Vagina (tissue), 2 donors: ENCODE results near the gene SLC6A6. TPM values are rescaled to one million over a fixed set of nuclear protein-coding genes. Genes with fewer than 3 reads are reported as not detected.

Experiments used
- DNase-seq, 2 donors: peaks; one replicate each; pipeline ENCODE4 v3.0.0-alpha.2; 2017; ENCODE audit errors: extremely low spot score in 2 of 2
- H3K27ac ChIP-seq: fragments of 200-600 bp; sonication (generic); one replicate; pipeline ENCODE4 v1.5.1; 2019
- H3K27me3 ChIP-seq: fragments of 200-600 bp; sonication (generic); one replicate; pipeline ENCODE4 v1.5.1; 2019
- H3K36me3 ChIP-seq, 2 donors: fragments of 200-600 bp; sonication (generic); one replicate each; pipeline ENCODE4 v1.5.1; 2017 to 2019
- H3K4me1 ChIP-seq: fragments of 200-600 bp; sonication (generic); one replicate; pipeline ENCODE4 v1.5.1; 2019
- H3K4me3 ChIP-seq, 2 donors: fragments of 200-600 bp; sonication (generic); 1 replicate in 1 of 2; 2 replicates in 1 of 2; pipeline ENCODE4 v1.5.1; 2016 to 2019
- H3K9me3 ChIP-seq: fragments of 200-600 bp; sonication (generic); one replicate; pipeline ENCODE4 v1.5.1; 2019
- POLR2A ChIP-seq, 2 donors: fragments of 450-650 bp; IDR thresholded peaks; one replicate each; pipeline ENCODE4 v1.6.1; 2017; ENCODE audit warnings: antibody characterized with exemption in 2 of 2, mild to moderate bottlenecking in 2 of 2, moderate library complexity in 2 of 2
- POLR2AphosphoS5 ChIP-seq, 2 donors: sonication (generic); formaldehyde crosslinking; IDR thresholded peaks; one replicate each; pipeline ENCODE4 v1.9.0; 2017; ENCODE audit warnings: antibody characterized with exemption in 2 of 2, mild to moderate bottlenecking in 2 of 2, low read depth in 1 of 2; ENCODE audit not compliant: insufficient read depth in 1 of 2
- intact Hi-C: fragments of 100-400 bp; cut with DNase I; formaldehyde crosslinking; loops from one replicate; pipeline ENCODE4 v1.15.1; 2023
- total RNA-seq: library from RNA; depleted of rRNA; stranded (reverse); fragments of >200 nt; gene quantifications from one replicate; pipeline ENCODE4 v1.2.3, GENCODE V29; 2016
- TF ChIP-seq, protein P1 (sequence below), 3 experiments: fragments of 450-650 bp in 2 of 3; fragments of 200-600 bp in 1 of 3; sonication (generic) in 1 of 3; IDR thresholded peaks; one replicate each; pipeline ENCODE4 v1.5.1; 2017 to 2019; ENCODE audit warnings: antibody characterized with exemption in 3 of 3, mild to moderate bottlenecking in 2 of 3, moderate library complexity in 2 of 3

The SLC6A6 gene
- total RNA-seq, 1 donor from 2014 or later = 30.7 TPM

DNA sequence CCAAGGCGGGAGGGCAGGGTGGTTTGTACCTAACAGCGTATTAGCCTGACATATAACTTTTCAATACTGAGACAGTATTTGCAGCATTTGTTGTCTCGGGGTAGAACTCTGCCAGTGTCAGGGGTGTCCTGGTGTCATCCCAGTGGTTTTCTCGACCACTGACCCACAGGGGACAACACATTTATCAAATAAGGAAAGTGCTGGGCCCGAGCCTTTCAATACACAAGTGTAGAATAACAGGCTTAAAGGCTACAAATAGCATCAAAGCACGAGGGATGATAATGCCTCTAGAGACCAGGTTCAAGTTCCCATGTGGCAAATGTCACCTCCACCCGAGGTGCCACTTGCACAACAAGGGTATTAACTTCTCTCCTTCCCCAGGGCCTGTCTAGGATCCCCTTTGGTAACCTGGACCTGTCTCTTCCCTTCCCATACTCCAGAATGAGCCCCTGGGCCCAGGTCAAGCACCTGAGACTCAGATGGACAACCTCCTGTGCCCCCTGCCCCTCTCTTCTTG lies 9.5 kb upstream of the SLC6A6 start:
- Histone ChIP-seq H3K27me3 (no peaks in the 10 kb centered on the region), H3K27ac (peak overlapping the region; percentile 68), H3K36me3 (no peaks in the 10 kb centered on the region), H3K9me3 (no peaks in the 10 kb centered on the region), H3K4me1 (peaks cover 25% of the 10 kb centered on the region), H3K4me3 (no peak overlapping the region)
- DNase-seq = no peak
- intact Hi-C loops = no loop called here
- TF ChIP-seq POLR2AphosphoS5 (IDR thresholded peaks at IDR 0.05; ENCODE audit: insufficient read depth in 1 of 2, low read depth in 1 of 2) (no peak), POLR2A (IDR thresholded peaks at IDR 0.05) (no peak)
- TF ChIP-seq, protein P1, sequence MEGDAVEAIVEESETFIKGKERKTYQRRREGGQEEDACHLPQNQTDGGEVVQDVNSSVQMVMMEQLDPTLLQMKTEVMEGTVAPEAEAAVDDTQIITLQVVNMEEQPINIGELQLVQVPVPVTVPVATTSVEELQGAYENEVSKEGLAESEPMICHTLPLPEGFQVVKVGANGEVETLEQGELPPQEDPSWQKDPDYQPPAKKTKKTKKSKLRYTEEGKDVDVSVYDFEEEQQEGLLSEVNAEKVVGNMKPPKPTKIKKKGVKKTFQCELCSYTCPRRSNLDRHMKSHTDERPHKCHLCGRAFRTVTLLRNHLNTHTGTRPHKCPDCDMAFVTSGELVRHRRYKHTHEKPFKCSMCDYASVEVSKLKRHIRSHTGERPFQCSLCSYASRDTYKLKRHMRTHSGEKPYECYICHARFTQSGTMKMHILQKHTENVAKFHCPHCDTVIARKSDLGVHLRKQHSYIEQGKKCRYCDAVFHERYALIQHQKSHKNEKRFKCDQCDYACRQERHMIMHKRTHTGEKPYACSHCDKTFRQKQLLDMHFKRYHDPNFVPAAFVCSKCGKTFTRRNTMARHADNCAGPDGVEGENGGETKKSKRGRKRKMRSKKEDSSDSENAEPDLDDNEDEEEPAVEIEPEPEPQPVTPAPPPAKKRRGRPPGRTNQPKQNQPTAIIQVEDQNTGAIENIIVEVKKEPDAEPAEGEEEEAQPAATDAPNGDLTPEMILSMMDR (IDR thresholded peaks at IDR 0.05) = no peak

DNA sequence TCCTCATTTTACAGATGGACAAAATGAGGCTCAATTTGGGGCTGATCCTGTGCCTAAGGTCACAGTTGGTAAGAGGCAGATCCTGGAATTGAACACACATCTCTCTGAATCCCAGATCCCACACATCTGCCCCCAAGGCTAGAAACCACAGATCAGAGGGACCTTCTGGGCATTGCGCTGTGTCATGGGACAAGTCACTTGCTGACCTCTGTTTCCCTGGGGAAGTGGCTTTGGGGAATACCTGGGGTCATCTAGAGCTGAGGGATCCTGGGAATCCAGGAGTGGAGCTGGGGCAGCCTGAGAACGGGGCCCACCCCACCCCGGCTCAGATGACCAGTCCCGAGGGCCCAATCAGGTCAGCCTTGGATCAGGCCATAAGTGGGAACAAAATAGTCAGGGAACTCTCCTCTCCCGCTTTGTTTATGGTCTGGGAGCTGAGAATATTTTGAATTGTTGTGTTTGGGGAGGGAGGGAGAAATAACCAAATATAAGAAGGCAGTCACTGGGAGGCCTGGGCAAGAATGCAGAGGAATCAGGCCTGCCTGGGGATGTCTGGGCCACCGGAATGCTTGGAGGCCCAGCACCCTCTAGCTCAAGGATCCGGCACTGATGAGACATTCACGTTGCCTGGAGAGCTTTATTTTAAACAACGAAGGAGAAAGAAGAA lies 8.8 kb upstream of the SLC6A6 start:
- H3K27ac ChIP-seq = peak overlapping the region; percentile 68
- no peak overlapping the region for H3K4me3 ChIP-seq
- H3K9me3 ChIP-seq = no peaks in the 10 kb centered on the region
- intact Hi-C loops = no loop called here
- H3K4me1 ChIP-seq = peaks cover 25% of the 10 kb centered on the region
- no peaks in the 10 kb centered on the region for H3K36me3 ChIP-seq
- H3K27me3 ChIP-seq = no peaks in the 10 kb centered on the region
- TF ChIP-seq POLR2AphosphoS5 (IDR thresholded peaks at IDR 0.05; ENCODE audit: insufficient read depth in 1 of 2, low read depth in 1 of 2) = peak; percentile 28 to 45
- no peak for TF ChIP-seq POLR2A (IDR thresholded peaks at IDR 0.05)
- TF ChIP-seq, protein P1 (IDR thresholded peaks at IDR 0.05) = no peak
- DNase-seq = no peak

DNA sequence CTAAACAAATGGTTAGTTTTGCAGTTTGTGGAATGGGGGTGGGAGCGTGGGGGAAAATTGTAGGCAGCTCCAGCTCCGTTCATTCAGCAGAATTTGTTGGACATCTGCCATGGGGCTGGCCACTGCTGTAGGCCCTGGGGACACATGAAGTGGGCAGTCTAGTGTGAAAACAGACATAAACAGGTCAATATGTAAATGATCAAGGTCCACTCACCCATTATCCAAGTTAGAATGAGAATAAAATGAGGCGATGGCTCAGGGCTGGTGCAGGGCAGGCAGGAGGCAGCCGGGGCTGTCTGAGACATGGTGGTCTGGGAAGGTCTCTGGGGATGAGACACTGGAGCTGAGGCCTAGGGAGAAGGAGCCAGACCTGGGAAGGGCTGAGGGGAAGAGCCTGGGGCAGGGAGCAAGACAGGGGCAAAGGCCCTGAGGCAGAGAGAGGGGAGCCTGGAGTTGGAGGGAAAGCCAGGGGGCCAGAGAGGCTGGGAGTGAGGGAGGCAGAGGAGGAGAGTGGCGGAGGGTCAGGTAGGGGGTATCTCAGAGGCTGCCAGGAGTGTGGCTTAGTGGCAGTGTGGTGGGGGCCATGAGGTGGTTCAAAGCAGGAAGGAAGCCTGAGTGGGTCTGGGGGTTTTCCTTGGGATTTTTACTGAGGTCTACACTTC lies 6.2 kb upstream of the SLC6A6 start:
- intact Hi-C loops = loop anchor here (5.0 kb wide), 1 partner anchor 1799 kb away; no protein-coding TSS in a partner anchor
- H3K27ac ChIP-seq = no peak overlapping the region
- no peaks in the 10 kb centered on the region for H3K9me3 ChIP-seq
- peaks cover 15% of the 10 kb centered on the region for H3K4me1 ChIP-seq
- no peaks in the 10 kb centered on the region for H3K36me3 ChIP-seq
- no peak overlapping the region for H3K4me3 ChIP-seq
- TF ChIP-seq, protein P1 (IDR thresholded peaks at IDR 0.05) = no peak
- TF ChIP-seq POLR2AphosphoS5 (IDR thresholded peaks at IDR 0.05; ENCODE audit: insufficient read depth in 1 of 2, low read depth in 1 of 2) = no peak
- no peak for TF ChIP-seq POLR2A (IDR thresholded peaks at IDR 0.05)
- no peak for DNase-seq
- H3K27me3 ChIP-seq = no peaks in the 10 kb centered on the region

DNA sequence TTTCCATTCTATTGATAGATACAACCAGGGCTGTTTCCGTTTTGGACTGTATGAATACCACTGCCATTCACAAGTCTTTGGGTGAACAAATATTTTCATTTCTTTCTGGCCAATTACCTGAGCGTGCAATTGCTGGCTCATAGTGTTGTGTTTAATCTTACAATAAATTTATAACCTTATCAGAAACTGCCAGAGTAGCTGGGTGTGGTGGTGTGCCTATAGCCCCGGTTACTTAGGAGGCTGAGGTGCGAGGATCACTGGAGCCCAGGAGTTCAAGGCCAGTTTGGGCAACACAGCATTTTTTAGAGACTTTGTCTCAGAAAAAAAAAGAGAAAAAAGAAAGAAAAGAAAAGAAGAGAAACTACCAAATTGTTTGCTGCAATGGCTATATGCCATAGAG lies 5.4 kb upstream of the SLC6A6 start:
- H3K9me3 ChIP-seq = no peaks in the 10 kb centered on the region
- no peak for DNase-seq
- no peak overlapping the region for H3K27ac ChIP-seq
- H3K36me3 ChIP-seq = no peaks in the 10 kb centered on the region
- TF ChIP-seq, protein P1 (IDR thresholded peaks at IDR 0.05) = no peak
- TF ChIP-seq POLR2AphosphoS5 (IDR thresholded peaks at IDR 0.05; ENCODE audit: insufficient read depth in 1 of 2, low read depth in 1 of 2) (no peak), POLR2A (IDR thresholded peaks at IDR 0.05) (no peak)
- H3K4me3 ChIP-seq = no peak overlapping the region
- peaks cover 16% of the 10 kb centered on the region for H3K4me1 ChIP-seq
- H3K27me3 ChIP-seq = no peaks in the 10 kb centered on the region
- intact Hi-C loops = loop anchor here (5.0 kb wide), 1 partner anchor 1800 kb away; no protein-coding TSS in a partner anchor
